ENCODE results near the gene PABPC3. TPM values are rescaled to one million over a fixed set of nuclear protein-coding genes. Genes with fewer than 3 reads are reported as not detected.

Gene PABPC3
- total and polyA plus RNA-seq, 10 donors = 0.03 to 0.38 (median 0.26) TPM

DNA sequence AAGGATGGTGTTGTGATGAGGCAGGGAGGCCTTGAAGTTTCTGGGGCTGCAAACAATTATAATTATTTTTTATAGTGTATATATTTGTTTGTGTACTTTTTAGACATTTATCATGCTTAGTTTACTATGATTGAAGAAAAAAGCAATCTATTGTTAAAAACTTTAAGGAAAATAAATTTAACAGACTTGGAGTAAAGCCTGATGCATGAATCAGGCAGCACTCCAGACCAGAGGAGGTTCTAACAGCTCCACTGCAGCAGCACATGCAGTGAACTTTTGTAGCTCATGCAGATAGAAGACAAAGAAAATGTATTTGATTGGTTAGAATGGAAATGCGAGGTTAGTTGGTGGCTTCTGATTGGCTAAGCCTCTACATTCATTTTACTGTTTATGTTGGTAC is 36.8 kb upstream of the PABPC3 start:
- H3K36me3 ChIP-seq = no peaks in the 10 kb centered on the region
- WGBS, 5 donors = 71 to 93% (median 82%) methylated on average over 1 of the region's 1 CpG
- intact Hi-C loops (cut with DNase I; ENCODE audit: low total_unique reads) = no loop called here
- no peaks in the 10 kb centered on the region for H3K27me3 ChIP-seq (replicated peaks in 1 of 7)
- TF ChIP-seq, protein P1, sequence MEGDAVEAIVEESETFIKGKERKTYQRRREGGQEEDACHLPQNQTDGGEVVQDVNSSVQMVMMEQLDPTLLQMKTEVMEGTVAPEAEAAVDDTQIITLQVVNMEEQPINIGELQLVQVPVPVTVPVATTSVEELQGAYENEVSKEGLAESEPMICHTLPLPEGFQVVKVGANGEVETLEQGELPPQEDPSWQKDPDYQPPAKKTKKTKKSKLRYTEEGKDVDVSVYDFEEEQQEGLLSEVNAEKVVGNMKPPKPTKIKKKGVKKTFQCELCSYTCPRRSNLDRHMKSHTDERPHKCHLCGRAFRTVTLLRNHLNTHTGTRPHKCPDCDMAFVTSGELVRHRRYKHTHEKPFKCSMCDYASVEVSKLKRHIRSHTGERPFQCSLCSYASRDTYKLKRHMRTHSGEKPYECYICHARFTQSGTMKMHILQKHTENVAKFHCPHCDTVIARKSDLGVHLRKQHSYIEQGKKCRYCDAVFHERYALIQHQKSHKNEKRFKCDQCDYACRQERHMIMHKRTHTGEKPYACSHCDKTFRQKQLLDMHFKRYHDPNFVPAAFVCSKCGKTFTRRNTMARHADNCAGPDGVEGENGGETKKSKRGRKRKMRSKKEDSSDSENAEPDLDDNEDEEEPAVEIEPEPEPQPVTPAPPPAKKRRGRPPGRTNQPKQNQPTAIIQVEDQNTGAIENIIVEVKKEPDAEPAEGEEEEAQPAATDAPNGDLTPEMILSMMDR (IDR thresholded peaks at IDR 0.05 in 8 of 11, conservative IDR thresholded peaks at IDR 0.05 in 3 of 11) = no peak
- TF ChIP-seq POLR2A (IDR thresholded peaks at IDR 0.05) = no peak
- TF ChIP-seq POLR2AphosphoS5 (IDR thresholded peaks at IDR 0.05) = no peak
- peaks cover 0 to 8% (median 0%) of the 10 kb centered on the region in 8 donors for H3K9me3 ChIP-seq
- DNase-seq = no peak
- H3K4me3 ChIP-seq = no peak overlapping the region
- no peaks in the 10 kb centered on the region for H3K4me1 ChIP-seq
- no peak overlapping the region for H3K27ac ChIP-seq

DNA sequence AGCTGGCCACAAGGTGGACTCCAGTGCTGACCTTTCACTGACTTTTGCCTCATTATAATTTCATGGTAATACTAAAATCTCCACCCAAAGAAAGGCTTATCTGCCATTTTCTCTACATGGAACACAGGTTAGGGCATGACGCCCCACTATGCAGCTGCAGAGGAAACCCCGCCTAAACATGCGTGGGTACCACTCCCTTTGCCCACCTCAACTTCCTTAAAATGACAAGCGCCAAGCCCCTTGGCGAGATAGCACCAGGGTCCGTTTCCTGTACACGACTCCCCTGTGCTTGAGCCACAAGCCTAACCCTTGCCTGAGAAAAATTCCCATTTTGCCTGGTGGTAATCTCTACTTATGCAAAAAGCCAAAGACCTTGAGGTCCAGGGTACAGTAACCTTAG is 36.0 kb upstream of the PABPC3 start:
- H3K36me3 ChIP-seq = no peaks in the 10 kb centered on the region
- peaks cover 0 to 4% (median 0%) of the 10 kb centered on the region in 7 donors for H3K27me3 ChIP-seq (replicated peaks in 1 of 7)
- no peak overlapping the region for H3K27ac ChIP-seq
- H3K9me3 ChIP-seq = peaks cover 0 to 8% (median 0%) of the 10 kb centered on the region in 8 donors
- TF ChIP-seq, protein P1 (IDR thresholded peaks at IDR 0.05 in 8 of 11, conservative IDR thresholded peaks at IDR 0.05 in 3 of 11) = no peak
- TF ChIP-seq POLR2AphosphoS5 (IDR thresholded peaks at IDR 0.05) (no peak), POLR2A (IDR thresholded peaks at IDR 0.05) (no peak)
- no peak overlapping the region for H3K4me3 ChIP-seq
- intact Hi-C loops (cut with DNase I; ENCODE audit: low total_unique reads) = no loop called here
- DNase-seq = no peak
- WGBS, 5 donors = 13 to 48% (median 35%) methylated on average over 7 of the region's 7 CpGs
- H3K4me1 ChIP-seq = no peaks in the 10 kb centered on the region

DNA sequence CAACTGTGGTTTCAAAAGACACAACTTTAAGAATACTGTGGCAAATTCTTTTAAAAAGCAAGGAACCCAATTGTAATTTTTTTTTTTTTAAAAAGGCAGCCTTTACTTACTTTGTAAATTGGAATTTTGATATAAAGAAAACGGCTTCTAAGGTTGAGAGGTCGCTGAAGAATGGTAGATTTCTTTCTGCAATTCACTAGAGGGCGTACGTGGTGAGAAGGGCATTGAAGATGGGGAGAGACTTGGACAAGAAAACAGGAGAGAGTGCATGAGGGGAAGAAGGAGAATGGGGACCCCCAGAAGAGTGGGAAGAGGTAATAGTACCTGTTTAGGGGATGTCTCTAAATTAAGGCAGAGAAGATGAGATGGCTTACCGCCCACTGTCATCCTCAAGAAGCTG is 33.5 kb upstream of the PABPC3 start:
- intact Hi-C loops (cut with DNase I; ENCODE audit: low total_unique reads) = no loop called here
- H3K36me3 ChIP-seq = no peaks in the 10 kb centered on the region
- H3K9me3 ChIP-seq = peaks cover 0 to 8% (median 0%) of the 10 kb centered on the region in 8 donors
- DNase-seq = no peak
- H3K27ac ChIP-seq = no peak overlapping the region
- TF ChIP-seq, protein P1 (IDR thresholded peaks at IDR 0.05 in 8 of 11, conservative IDR thresholded peaks at IDR 0.05 in 3 of 11) = no peak
- TF ChIP-seq POLR2AphosphoS5 (IDR thresholded peaks at IDR 0.05) (no peak), POLR2A (IDR thresholded peaks at IDR 0.05) (no peak)
- H3K4me3 ChIP-seq = no peak overlapping the region
- no peaks in the 10 kb centered on the region for H3K4me1 ChIP-seq
- H3K27me3 ChIP-seq (replicated peaks in 1 of 7) = peaks cover 0 to 16% (median 2%) of the 10 kb centered on the region in 7 donors
- WGBS, 5 donors = 70 to 87% (median 84%) methylated on average over 5 of the region's 5 CpGs

DNA sequence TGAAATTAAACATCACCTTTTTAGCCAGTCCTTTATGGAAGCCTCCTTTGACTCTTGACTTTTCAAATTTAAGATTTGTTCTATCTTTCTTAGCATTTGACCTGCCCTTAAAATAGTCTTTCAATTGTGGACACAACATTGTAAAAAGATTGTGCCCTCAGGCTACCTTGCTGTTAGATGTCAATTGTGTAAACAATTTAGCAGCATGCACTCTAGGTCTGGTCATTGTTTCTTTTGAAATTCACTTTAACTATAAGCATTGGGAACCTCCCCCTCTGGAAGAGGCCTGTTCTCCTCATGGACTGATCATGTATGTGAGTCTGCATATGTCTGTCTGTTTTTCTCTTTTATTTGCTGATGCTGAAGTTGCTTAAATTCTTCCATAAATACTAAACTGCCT is 31.5 kb upstream of the PABPC3 start:
- Histone ChIP-seq H3K36me3 (no peaks in the 10 kb centered on the region), H3K27ac (no peak overlapping the region), H3K4me3 (no peak overlapping the region), H3K27me3 (replicated peaks in 1 of 7) (peaks cover 0 to 33% (median 2%) of the 10 kb centered on the region in 7 donors), H3K9me3 (peaks cover 0 to 2% (median 0%) of the 10 kb centered on the region in 8 donors), H3K4me1 (no peaks in the 10 kb centered on the region)
- no peak for DNase-seq
- intact Hi-C loops (cut with DNase I; ENCODE audit: low total_unique reads) = no loop called here
- TF ChIP-seq POLR2A (IDR thresholded peaks at IDR 0.05) (no peak), POLR2AphosphoS5 (IDR thresholded peaks at IDR 0.05) (no peak)
- TF ChIP-seq, protein P1 (IDR thresholded peaks at IDR 0.05 in 8 of 11, conservative IDR thresholded peaks at IDR 0.05 in 3 of 11) = no peak

Measured in spleen (tissue), 11 donors.